Purkinje cell (primary cell): ENCODE results near the gene SLC33A1. TPM values are rescaled to one million over a fixed set of nuclear protein-coding genes. Genes with fewer than 3 reads are reported as not detected.

Experiments
- polyA plus RNA-seq: library from polyadenylated mRNA; unstranded; fragments of >200 nt; fragmentation: Nextera tagmentation; gene quantifications from 2 replicates; pipeline ENCODE4 v1.2.1, GENCODE V29; 2014

Gene SLC33A1
- polyA plus RNA-seq, result 19.7 and 21.3 TPM in 2 replicates

GRCh38 chr3:155854141-155854940, at the start of gene SLC33A1:
TSS of gene SLC33A1 (minus strand) at chr3:155854427. CDS start at chr3:155853997, 430 bp downstream.

GRCh38 chr3:155870133-155870944, 16.1 kb upstream of the SLC33A1 start, which contains the start of gene GMPS:
TSS of gene GMPS (plus strand) at chr3:155870650. CDS start at chr3:155870871, 221 bp downstream.

GRCh38 chr3:155805802-155806618, 48.2 kb downstream of the SLC33A1 start, which contains the start of gene C3orf33:
TSS of gene C3orf33 (minus strand) at chr3:155806278. CDS start at chr3:155806252, 26 bp downstream.

Other genes starting within 250 kb of the SLC33A1 start
- gene PLCH1, start 109.4 kb downstream of the SLC33A1 start, polyA plus RNA-seq, result 1.7 and 2.3 TPM in 2 replicates
- gene C3orf33, start 48.1 kb downstream of the SLC33A1 start, polyA plus RNA-seq, result 19.8 and 20.0 TPM in 2 replicates
- gene GMPS, start 16.2 kb upstream of the SLC33A1 start, polyA plus RNA-seq, result 21.3 and 21.8 TPM in 2 replicates